ENCODE measurements around the gene GPC6.

Gene GPC6

GRCh38 chr13:93228643-93228937, 2.0 kb downstream of the GPC6 start:
- TF ChIP-seq ZNF624 (tag by site-specific recombination; IDR thresholded peaks at IDR 0.05) (no peak), SCRT2 (tag by site-specific recombination; IDR thresholded peaks at IDR 0.05) (no peak), ZNF670 (tag by site-specific recombination; IDR thresholded peaks at IDR 0.05; ENCODE audit: low read depth) (no peak), ZNF223 (tag by site-specific recombination; IDR thresholded peaks at IDR 0.05) (no peak), ZFP37 (tag by site-specific recombination; IDR thresholded peaks at IDR 0.05) (peak; percentile 27; the same call in 1 of the 2 replicates), ZNF394 (tag by site-specific recombination; IDR thresholded peaks at IDR 0.05; ENCODE audit: borderline replicate concordance) (0 out of 2 replicates have a peak, but pooled peaks have one; percentile 61), ZNF704 (tag by site-specific recombination; IDR thresholded peaks at IDR 0.05) (no peak), ZFP69B (tag by site-specific recombination; IDR thresholded peaks at IDR 0.05) (no peak), ZNF302 (tag by site-specific recombination; IDR thresholded peaks at IDR 0.05; ENCODE audit: low read depth) (no peak), ZXDB (tag by site-specific recombination; IDR thresholded peaks at IDR 0.05) (0 out of 2 replicates have a peak, but pooled peaks have one; percentile 2), ZNF529 (tag by site-specific recombination; IDR thresholded peaks at IDR 0.05; ENCODE audit: insufficient replicate concordance) (no peak), ZNF391 (tag by site-specific recombination; IDR thresholded peaks at IDR 0.05; ENCODE audit: borderline replicate concordance, low read depth) (no peak), ZNF366 (tag by site-specific recombination; conservative IDR thresholded peaks at IDR 0.05) (peak; percentile 64), ZNF768 (tag by site-specific recombination; IDR thresholded peaks at IDR 0.05) (no peak), ZNF404 (tag by site-specific recombination; IDR thresholded peaks at IDR 0.05) (no peak), ZNF184 (tag by site-specific recombination; IDR thresholded peaks at IDR 0.05) (no peak), BCL6B (tag by site-specific recombination; IDR thresholded peaks at IDR 0.05) (no peak), PRDM1 (tag by site-specific recombination; IDR thresholded peaks at IDR 0.05) (no peak), KLF17 (tag by site-specific recombination; IDR thresholded peaks at IDR 0.05) (no peak), ZNF837 (tag by site-specific recombination; IDR thresholded peaks at IDR 0.05) (no peak), TCF7L2 (IDR thresholded peaks at IDR 0.05; ENCODE audit: borderline replicate concordance, low read depth, low read length) (no peak), ZNF132 (tag by site-specific recombination; IDR thresholded peaks at IDR 0.05; ENCODE audit: borderline replicate concordance) (no peak), RBAK (tag by site-specific recombination; IDR thresholded peaks at IDR 0.05) (no peak), ZNF280D (tag by site-specific recombination; IDR thresholded peaks at IDR 0.05) (no peak), ZNF280C (tag by site-specific recombination; IDR thresholded peaks at IDR 0.05) (no peak), GLI4 (tag by site-specific recombination; IDR thresholded peaks at IDR 0.05) (no peak), ZNF174 (tag by site-specific recombination; IDR thresholded peaks at IDR 0.05) (no peak), ZNF175 (tag by site-specific recombination; IDR thresholded peaks at IDR 0.05) (no peak), ZNF501 (tag by site-specific recombination; IDR thresholded peaks at IDR 0.05) (no peak), YY1 (tag by site-specific recombination; IDR thresholded peaks at IDR 0.05) (no peak)
- ChIA-PET CTCF (interaction anchor here (0.7 to 1.0 kb wide), 2 partner anchors 175 to 363 kb away, joined by 3 to 4 read pairs; no protein-coding TSS in a partner anchor), POLR2A (interaction anchor here (0.5 to 0.9 kb wide), 2 partner anchors 41 to 335 kb away, joined by 3 to 4 read pairs; no protein-coding TSS in a partner anchor)
- H3K27ac ChIP-seq (ENCODE audit: extremely low read depth, low read depth, low read length) = peak overlapping the region; percentile 79
- no peaks in the 10 kb centered on the region for H3K9me3 ChIP-seq (ENCODE audit: control insufficient read depth, insufficient read depth, low read depth, low read length)
- H3K4me1 ChIP-seq (ENCODE audit: control insufficient read depth, insufficient read depth, low read length) = no peaks in the 10 kb centered on the region
- no peaks in the 10 kb centered on the region for H3K36me3 ChIP-seq (ENCODE audit: control insufficient read depth in 2 of 2, insufficient read depth in 1 of 2, low read length in 2 of 2)
- H3K4me3 ChIP-seq (ENCODE audit: low read depth, low read length) = peak overlapping the region; percentile 86
